C1 segment of cervical spinal cord (tissue), 14 donors: Measurements from ENCODE around the gene EPHB4.
A peak's percentile ranks its signal among the peaks of the same experiment; 100 is the strongest.
"Not testable (repeated sequence)": the region's sequence is repeated elsewhere in the genome, so short reads cannot be mapped to it uniquely, and the experiment has no call there.

ENCODE experiments used
- DNase-seq, 14 donors: peaks; one replicate each; lab custom pipeline; 2025; lab: John Stamatoyannopoulos, UW

Gene EPHB4

DNA sequence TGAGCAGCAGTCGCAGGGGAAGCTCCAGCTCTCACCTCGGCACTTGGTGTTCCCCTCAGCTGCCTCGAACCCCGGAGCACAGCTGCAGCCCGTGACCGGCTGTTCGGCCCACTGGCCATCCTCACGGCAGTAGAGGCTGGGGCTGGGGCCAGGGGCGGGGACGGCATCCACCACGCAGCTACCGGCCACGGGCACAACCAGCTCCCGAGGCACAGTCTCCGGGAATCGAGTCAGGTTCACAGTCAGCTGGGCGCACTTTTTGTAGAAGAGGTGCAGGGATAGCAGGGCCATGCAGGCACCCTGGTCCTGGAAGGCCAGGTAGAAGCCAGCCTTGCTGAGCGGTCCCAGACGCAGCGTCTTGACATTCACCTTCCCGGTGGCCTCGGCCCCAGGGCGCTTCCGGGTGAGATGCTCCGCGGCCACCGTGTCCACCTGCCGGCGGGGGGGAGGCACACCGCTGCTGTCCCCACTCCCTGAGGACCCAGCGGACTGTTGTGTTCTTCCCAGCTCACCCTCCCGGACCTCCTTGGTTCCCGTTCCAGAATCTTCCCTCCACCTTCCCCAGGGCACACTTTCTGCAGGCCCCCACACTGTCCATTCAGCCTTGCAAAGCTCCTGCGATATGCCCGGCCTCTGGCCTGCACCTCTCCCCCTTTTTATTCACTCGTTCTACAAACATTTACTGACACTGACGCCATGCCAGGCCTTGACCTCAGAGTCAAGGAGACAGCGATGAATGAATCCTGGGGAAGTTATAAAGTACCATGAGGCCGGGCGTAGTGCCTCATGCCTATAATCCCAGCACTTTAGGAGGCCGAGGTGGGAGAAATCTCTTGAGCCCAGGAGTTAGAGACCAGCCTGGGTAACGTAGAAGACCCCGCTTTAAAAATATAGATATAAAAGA, 4.8 kb downstream of the EPHB4 start:
- DNase-seq = no peak

DNA sequence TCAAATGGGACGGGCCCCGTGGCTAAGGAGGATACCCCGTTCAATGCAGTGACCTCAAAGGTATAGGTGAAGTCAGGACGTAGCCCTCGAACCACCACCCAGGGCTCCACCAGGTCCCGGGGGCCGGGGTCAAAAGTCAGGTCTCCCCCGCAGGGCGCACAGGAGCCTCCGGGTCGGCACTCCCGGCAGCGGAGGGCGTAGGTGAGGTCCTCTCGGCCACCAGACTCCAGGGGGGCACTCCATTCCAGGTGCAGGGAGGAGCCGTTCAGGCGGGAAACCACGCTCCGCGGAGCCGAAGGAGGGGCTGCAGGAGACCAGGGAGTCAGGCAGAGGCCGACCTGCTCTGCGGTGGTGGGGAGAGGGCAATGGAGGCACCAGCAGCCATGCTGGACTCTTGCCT, 7.7 kb downstream of the EPHB4 start:
- DNase-seq = no peak

GRCh38 chr7:100818825-100819224, 8.5 kb downstream of the EPHB4 start:
- no peak for DNase-seq

- DNase-seq = no peak
Observed at GRCh38 chr7:100818366-100818765, 9.0 kb downstream of the EPHB4 start.

DNA sequence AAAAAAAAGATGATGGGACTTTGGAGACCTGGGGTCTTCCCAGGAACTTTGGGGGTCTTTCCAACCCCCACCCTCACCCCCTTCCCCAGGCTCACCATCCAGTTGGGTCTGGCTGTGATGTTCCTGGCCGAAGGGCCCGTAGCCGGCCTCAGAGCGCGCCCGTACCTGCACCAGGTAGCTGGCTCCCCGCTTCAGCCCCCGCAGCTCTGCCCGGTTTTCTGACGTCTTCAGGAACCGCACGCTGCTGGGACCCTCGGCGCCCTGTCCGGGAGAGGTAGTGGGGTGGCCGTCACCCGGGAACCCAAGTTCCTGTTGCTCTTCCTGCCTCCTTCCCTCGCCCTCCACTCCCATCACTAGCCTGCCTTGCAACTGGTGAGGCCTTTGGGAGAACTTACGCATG, 10.2 kb downstream of the EPHB4 start:
- no peak for DNase-seq

DNA sequence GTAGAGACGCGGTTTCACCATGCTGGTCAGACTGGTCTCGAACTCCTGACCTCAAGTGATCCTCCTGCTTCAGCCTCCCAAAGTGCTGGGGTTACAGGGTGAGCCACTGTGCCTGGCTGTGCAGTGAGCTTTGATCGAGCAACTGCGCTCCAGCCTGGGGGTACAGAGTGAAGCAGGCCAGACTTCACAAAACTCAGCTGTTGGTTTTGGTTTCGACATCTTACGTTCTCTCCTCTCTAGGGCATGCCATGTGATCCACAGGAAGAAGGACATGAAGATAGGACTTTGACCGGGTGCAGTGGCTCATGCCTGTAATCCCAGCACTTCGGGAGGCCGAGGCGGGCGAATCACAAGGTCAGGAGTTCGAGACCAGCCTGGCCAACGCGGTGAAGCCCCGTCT, 10.8 kb downstream of the EPHB4 start:
- not testable (repeated sequence) for DNase-seq

DNA sequence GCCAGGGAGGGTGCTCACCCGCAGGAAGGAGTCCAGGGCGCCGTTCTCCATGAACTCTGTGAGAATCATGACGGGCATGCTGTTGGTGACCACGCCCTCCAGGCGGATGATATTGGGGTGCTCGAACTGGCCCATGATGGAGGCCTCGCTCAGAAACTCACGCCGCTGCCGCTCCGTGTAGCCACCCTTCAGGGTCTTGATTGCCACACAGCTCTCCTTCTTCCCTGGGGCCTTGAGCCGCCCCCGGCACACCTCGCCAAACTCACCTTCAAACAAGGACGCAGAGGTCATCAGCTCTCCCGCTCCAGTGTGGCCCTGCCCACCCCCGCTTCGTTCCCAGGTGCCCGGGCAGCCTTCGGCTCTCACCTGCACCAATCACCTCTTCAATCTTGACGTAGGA, 14.6 kb downstream of the EPHB4 start:
- DNase-seq = no peak

- no peak for DNase-seq
Observed at GRCh38 chr7:100811480-100811879, 15.8 kb downstream of the EPHB4 start.

- no peak for DNase-seq
Observed at GRCh38 chr7:100808354-100808875, 18.9 kb downstream of the EPHB4 start.

- not testable (repeated sequence) for DNase-seq
Observed at GRCh38 chr7:100806883-100807282, 20.4 kb downstream of the EPHB4 start.

GRCh38 chr7:100806276-100806675, 21.0 kb downstream of the EPHB4 start:
- DNase-seq = no peak

DNA sequence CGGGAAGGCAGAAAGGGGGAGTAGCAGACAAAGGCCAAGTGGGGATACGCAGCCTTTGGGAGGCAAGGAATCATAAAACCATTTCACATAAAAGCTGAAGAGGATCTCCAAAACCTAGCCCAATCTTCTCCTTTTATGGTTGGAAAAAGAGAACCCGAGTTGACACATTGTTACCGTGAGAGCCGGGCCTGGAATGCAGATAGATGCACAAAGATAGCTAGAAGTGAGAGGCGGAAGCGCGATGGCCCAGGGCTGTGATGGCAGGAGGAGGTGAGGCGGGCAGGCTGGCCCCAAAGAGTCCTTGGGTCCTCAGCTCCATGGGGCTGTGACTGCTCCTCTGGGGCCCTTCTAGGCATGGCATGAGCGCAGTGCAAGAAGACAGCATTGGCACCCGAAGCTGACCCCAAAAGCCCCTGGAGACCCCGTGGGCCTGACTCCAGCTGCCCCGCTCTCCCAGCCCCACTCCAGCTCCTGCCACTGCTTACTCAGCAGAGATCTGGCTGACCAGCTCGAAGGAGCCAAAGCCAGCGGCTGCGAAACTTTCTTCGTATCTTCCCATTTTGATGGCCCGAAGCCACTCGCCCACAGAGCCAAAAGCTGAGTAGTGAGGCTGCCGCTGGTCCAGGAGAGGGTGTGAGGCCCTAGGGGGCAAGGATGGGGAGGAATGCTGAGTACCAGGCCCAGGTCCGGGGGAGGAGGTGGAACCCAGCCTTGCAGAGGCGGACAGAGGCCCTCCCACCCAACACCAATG, 22.5 kb downstream of the EPHB4 start:
- no peak for DNase-seq

GRCh38 chr7:100803398-100804161, 23.7 kb downstream of the EPHB4 start:
- peak in 12 of 14 donors; percentile 8 to 77 (median 38) for DNase-seq

- no peak for DNase-seq
Observed at GRCh38 chr7:100802951-100803350, 24.4 kb downstream of the EPHB4 start.

GRCh38 chr7:100801833-100802568, 25.3 kb downstream of the EPHB4 start:
- no peak for DNase-seq

DNA sequence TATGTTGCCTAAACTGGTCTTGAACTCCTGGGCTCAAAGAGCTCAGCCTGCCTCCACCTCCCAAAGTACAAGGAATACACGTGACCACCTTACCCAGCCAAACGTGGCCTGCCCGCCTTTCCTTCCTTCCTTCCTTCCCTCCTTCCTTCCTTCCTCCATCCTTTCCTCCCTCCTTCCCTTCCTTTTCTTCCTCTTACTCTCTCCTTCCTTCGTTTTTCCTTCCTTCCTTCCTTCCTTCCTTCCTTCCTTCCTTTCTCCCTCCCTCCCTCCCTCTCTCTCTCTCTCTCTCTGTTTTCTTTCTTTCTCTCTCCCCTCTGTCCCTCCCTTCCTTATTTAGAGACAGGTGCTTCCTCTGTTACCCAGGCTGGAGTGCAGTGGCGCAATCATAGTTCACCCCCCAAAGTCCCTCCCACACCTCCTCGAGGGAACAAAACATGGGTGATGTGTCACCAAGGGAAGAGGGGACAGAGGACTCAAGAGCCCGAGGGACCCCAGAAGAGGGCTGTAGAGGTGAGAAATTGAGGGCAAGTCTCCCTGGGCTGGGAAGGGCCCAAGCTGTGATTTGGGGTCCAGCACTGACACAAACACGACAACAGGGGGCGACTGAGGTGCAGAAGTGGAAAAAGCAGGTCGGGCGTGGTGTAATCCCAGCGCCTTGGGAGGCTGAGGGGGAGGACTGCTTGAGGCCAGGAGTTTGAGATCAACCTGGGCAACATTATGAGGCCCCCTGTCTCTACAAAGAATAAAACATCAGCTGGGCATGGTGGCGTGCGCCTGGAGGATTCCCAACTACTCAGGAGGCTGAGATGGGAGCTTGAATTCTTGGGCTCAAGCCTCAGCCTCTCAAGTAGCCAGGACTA, 28.1 kb downstream of the EPHB4 start:
- DNase-seq = peak in 5 of 14 donors; percentile 1 to 19 (median 5)

DNA sequence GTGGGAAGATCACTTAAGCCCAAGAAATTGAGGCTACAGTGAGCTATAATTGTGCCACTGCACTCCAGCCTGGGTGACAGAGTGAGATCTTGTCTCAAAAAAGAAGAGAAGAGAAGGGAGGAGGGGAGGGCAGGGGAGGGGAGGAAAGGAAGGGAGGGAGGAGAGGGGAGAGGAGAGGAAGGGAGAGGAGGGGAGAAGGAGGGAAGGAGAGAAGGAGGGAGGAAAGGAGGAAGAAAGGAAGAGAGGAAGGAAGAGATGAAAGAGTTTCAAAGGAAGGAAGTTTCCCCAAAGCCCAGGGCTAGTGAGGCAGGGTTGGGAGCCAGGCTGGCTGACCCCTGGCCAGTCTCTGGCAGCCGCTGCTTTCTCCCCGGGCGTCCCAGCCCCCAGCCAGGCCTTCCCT, 32.6 kb downstream of the EPHB4 start:
- DNase-seq = no peak

DNA sequence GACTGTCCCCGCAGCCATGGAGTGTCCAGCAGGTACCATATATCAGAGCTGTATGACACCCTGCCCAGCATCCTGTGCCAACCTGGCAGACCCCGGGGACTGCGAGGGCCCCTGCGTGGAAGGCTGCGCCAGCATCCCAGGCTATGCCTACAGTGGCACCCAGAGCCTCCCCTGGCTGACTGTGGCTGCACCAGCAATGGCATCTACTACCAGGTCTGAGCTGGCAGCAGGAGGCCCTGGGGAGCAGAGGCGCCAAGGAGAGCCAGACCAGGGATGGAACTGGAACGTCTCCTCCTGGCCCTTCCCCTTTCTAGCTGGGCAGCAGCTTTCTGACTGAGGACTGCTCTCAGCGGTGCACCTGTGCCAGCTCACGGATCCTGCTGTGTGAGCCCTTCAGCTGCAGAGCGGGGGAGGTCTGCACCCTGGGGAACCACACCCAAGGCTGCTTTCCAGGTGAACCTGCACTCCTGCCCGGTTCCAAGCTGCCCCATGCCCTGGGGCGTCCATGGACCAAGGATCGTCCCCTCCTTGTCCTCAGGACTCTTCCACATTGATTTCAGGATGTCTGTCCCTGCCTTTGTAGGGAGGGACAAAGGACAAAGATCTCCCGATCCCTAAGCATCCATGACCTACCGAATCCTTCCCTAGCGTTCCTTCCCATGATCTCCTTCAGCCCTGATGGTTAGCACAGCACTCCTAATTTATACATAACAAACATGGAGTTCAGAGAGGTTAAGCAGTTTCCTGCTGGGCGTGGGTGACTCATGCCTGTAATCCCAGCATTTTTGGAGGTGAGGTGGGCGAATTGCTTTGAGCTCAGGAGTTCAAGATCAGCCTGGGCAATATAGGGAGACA, 33.3 kb downstream of the EPHB4 start:
- no peak for DNase-seq
